H9 (cell line): ENCODE results near the gene PHTF1. TPM values are rescaled to one million over a fixed set of nuclear protein-coding genes. Genes with fewer than 3 reads are reported as not detected.

Source experiments
- DNase-seq: peaks from one replicate; pipeline ENCODE4 v3.0.0-alpha.2; 2017
- H2AFZ ChIP-seq: one replicate; pipeline ENCODE4 v1.6.1; 2013; ENCODE audit warnings: mild to moderate bottlenecking, low read length, control low read depth, moderate library complexity
- H2AK5ac ChIP-seq: 2 replicates; pipeline ENCODE4 v1.6.1; 2013; ENCODE audit warnings: low read length, control low read depth, mixed read lengths; ENCODE audit not compliant: insufficient read length
- H2BK120ac ChIP-seq: one replicate; pipeline ENCODE4 v1.6.1; 2013; ENCODE audit warnings: low read depth, mild to moderate bottlenecking, low read length, control low read depth, inconsistent platforms; ENCODE audit not compliant: poor library complexity, severe bottlenecking
- H2BK12ac ChIP-seq: 2 replicates; pipeline ENCODE4 v1.6.1; 2013; ENCODE audit warnings: low read length, control low read depth, mixed read lengths, low read depth; ENCODE audit not compliant: insufficient read length
- H2BK15ac ChIP-seq: 2 replicates; pipeline ENCODE4 v1.6.1; 2013; ENCODE audit warnings: low read depth, low read length, control low read depth
- H2BK20ac ChIP-seq: one replicate; pipeline ENCODE4 v1.6.1; 2013; ENCODE audit warnings: low read depth, mild to moderate bottlenecking, low read length, control low read depth, inconsistent platforms; ENCODE audit not compliant: poor library complexity, severe bottlenecking
- H2BK5ac ChIP-seq: 2 replicates; pipeline ENCODE4 v1.6.1; 2013; ENCODE audit warnings: low read length, control low read depth, mixed read lengths; ENCODE audit not compliant: insufficient read length
- H3K14ac ChIP-seq: 2 replicates; pipeline ENCODE4 v1.6.1; 2013; ENCODE audit warnings: low read length, control low read depth; ENCODE audit not compliant: insufficient read depth
- H3K18ac ChIP-seq: 2 replicates; pipeline ENCODE4 v1.6.1; 2013; ENCODE audit warnings: low read depth, mild to moderate bottlenecking, mixed read lengths, low read length, control low read depth; ENCODE audit not compliant: insufficient read length
- H3K23ac ChIP-seq: 2 replicates; pipeline ENCODE4 v1.6.1; 2013; ENCODE audit warnings: low read length, control low read depth, mixed read lengths, low read depth; ENCODE audit not compliant: insufficient read length
- H3K23me2 ChIP-seq: 2 replicates; pipeline ENCODE4 v1.6.1; 2013; ENCODE audit warnings: low read depth, mild to moderate bottlenecking, mixed read lengths, low read length, control low read depth; ENCODE audit not compliant: insufficient read length, poor library complexity, severe bottlenecking
- H3K27ac ChIP-seq: 2 replicates; pipeline ENCODE4 v1.5.1; 2013; ENCODE audit warnings: low read length, control low read depth, mixed read lengths, low read depth; ENCODE audit not compliant: insufficient read length
- H3K27me3 ChIP-seq: 2 replicates; pipeline ENCODE4 v1.6.1; 2013; ENCODE audit warnings: low read length, control low read depth, inconsistent platforms; ENCODE audit not compliant: insufficient read depth
- H3K4ac ChIP-seq: 2 replicates; pipeline ENCODE4 v1.6.1; 2013; ENCODE audit warnings: low read depth, mild to moderate bottlenecking, control low read depth, inconsistent platforms, low read length, moderate library complexity
- H3K4me1 ChIP-seq: 2 replicates; pipeline ENCODE4 v1.6.1; 2013; ENCODE audit warnings: low read length, control low read depth, inconsistent platforms; ENCODE audit not compliant: insufficient read depth
- H3K4me2 ChIP-seq: 2 replicates; pipeline ENCODE4 v1.6.1; 2013; ENCODE audit warnings: low read length, control low read depth, mixed read lengths; ENCODE audit not compliant: insufficient read length, insufficient read depth
- H3K56ac ChIP-seq: 2 replicates; pipeline ENCODE4 v1.6.1; 2013; ENCODE audit warnings: low read depth, mild to moderate bottlenecking, mixed read lengths, low read length, control low read depth; ENCODE audit not compliant: insufficient read length
- H3K79me1 ChIP-seq: 2 replicates; pipeline ENCODE4 v1.6.1; 2013; ENCODE audit warnings: low read depth, mild to moderate bottlenecking, moderate library complexity, low read length, control low read depth, inconsistent platforms; ENCODE audit not compliant: insufficient read depth, poor library complexity, severe bottlenecking
- H3K79me2 ChIP-seq: 2 replicates; pipeline ENCODE4 v1.6.1; 2013; ENCODE audit warnings: low read length, control low read depth, inconsistent platforms; ENCODE audit not compliant: insufficient read depth
- H3K9ac ChIP-seq: 2 replicates; pipeline ENCODE4 v1.6.1; 2013; ENCODE audit warnings: low read length, control low read depth, mixed read lengths; ENCODE audit not compliant: insufficient read length; ENCODE audit errors: extremely low read depth
- H3K9me3 ChIP-seq: one replicate; pipeline ENCODE4 v1.6.1; 2013; ENCODE audit warnings: low read depth, low read length, inconsistent platforms; ENCODE audit not compliant: control insufficient read depth
- H3T11ph ChIP-seq: one replicate; pipeline ENCODE4 v1.6.1; 2013; ENCODE audit warnings: mild to moderate bottlenecking, low read length, control low read depth, inconsistent platforms
- H4K20me1 ChIP-seq: one replicate; pipeline ENCODE4 v1.6.1; 2013; ENCODE audit not compliant: control insufficient read depth, insufficient read length, insufficient read depth
- H4K5ac ChIP-seq: 2 replicates; pipeline ENCODE4 v1.6.1; 2013; ENCODE audit warnings: low read depth, mild to moderate bottlenecking, mixed read lengths, low read length, control low read depth; ENCODE audit not compliant: insufficient read length
- H4K8ac ChIP-seq: replicated peaks from 2 replicates; pipeline ENCODE4 v1.6.1; 2013; ENCODE audit warnings: low read length, control low read depth, mixed read lengths, low read depth; ENCODE audit not compliant: insufficient read length
- H4K91ac ChIP-seq: 2 replicates; pipeline ENCODE4 v1.6.1; 2013; ENCODE audit warnings: low read depth, mild to moderate bottlenecking, moderate library complexity, mixed read lengths, low read length, control low read depth; ENCODE audit not compliant: insufficient read length
- H3K27ac Mint-ChIP-seq, 3 experiments: 2 replicates in 2 of 3; 3 replicates in 1 of 3; pipeline ENCODE4 v1.8.0; 2020 to 2021; ENCODE audit warnings: mixed read lengths in 3 of 3, mild to moderate bottlenecking in 1 of 3, moderate library complexity in 1 of 3
- H3K27me3 Mint-ChIP-seq: 2 replicates; pipeline ENCODE4 v1.8.0; 2021; ENCODE audit warnings: low read depth, mild to moderate bottlenecking, moderate library complexity, mixed read lengths
- H3K36me3 Mint-ChIP-seq, 3 experiments: 2 replicates in 2 of 3; 3 replicates in 1 of 3; pipeline ENCODE4 v1.8.0; 2020 to 2021; ENCODE audit warnings: low read depth in 3 of 3, mixed read lengths in 3 of 3; ENCODE audit not compliant: insufficient read depth in 1 of 3
- H3K4me1 Mint-ChIP-seq, 2 experiments: 2 replicates each; pipeline ENCODE4 v1.8.0; 2020; ENCODE audit warnings: mixed read lengths in 2 of 2
- H3K4me3 Mint-ChIP-seq, 2 experiments: 2 replicates in 1 of 2; 3 replicates in 1 of 2; pipeline ENCODE4 v1.8.0; 2020 to 2021; ENCODE audit warnings: mild to moderate bottlenecking in 2 of 2, mixed read lengths in 2 of 2, moderate library complexity in 1 of 2
- H3K9me3 Mint-ChIP-seq, 2 experiments: 2 replicates in 1 of 2; 3 replicates in 1 of 2; pipeline ENCODE4 v1.8.0; 2020; ENCODE audit warnings: mild to moderate bottlenecking in 2 of 2, mixed read lengths in 2 of 2, moderate library complexity in 1 of 2
- CTCF ChIP-seq: fragments of 200-600 bp; sonication (generic); conservative IDR thresholded peaks from 3 replicates; pipeline ENCODE4 v1.8.0; 2021; ENCODE audit warnings: antibody characterized with exemption, mild to moderate bottlenecking
- WGBS: extraction: QIAGEN DNeasy Blood & Tissue Kit; methylation state at CpG from one replicate; pipeline ENCODE4 v1.1.7; 2013; ENCODE audit warnings: missing lambda C conversion rate, low lambda C conversion rate, mixed read lengths; ENCODE audit not compliant: insufficient read length; ENCODE audit errors: extremely low coverage; 5-methylcytosine and 5-hydroxymethylcytosine counted together
- total RNA-seq: library from RNA; stranded (reverse); gene quantifications from 2 replicates; pipeline ENCODE4 v1.2.1, GENCODE V29; 2021

The PHTF1 gene
- total RNA-seq, 1 experiment from 2014 or later: 28.4 TPM

GRCh38 chr1:113765306-113766230 lies 6.3 kb upstream of the PHTF1 start:
- H2BK12ac ChIP-seq: no peak overlapping the region
- H3K27ac Mint-ChIP-seq: no peak overlapping the region

More at GRCh38 chr1:113765306-113766230, 6.3 kb upstream of the PHTF1 start:
- no peak overlapping the region for H4K8ac ChIP-seq
- no peak overlapping the region for H2BK5ac ChIP-seq
- no peak overlapping the region for H4K5ac ChIP-seq
- H3K9ac ChIP-seq: no peak overlapping the region
- no peak overlapping the region for H3K27ac ChIP-seq
- no peaks in the 10 kb centered on the region for H3K9me3 ChIP-seq
- no peaks in the 10 kb centered on the region for H3K23me2 ChIP-seq
- DNase-seq: no peak
- peaks cover 36 to 50% of the 10 kb centered on the region in 2 experiments for H3K4me1 Mint-ChIP-seq
- H3K56ac ChIP-seq: no peak overlapping the region
- no peak overlapping the region for H2BK120ac ChIP-seq
- TF ChIP-seq CTCF: no peak
- no CpG with 5 or more reads among the region's 2 CpGs for WGBS
- no peaks in the 10 kb centered on the region for H3K27me3 Mint-ChIP-seq
- H2BK20ac ChIP-seq: no peak overlapping the region
- peaks cover 15 to 34% (median 16%) of the 10 kb centered on the region in 3 experiments; a peak in 6 of 7 replicates for H3K36me3 Mint-ChIP-seq
- no peaks in the 10 kb centered on the region for H3K79me2 ChIP-seq
- peaks cover 5% of the 10 kb centered on the region for H3K4me1 ChIP-seq
- H3K79me1 ChIP-seq: no peaks in the 10 kb centered on the region
- no peak overlapping the region for H2AFZ ChIP-seq
- H3K18ac ChIP-seq: no peak overlapping the region
- no peaks in the 10 kb centered on the region for H3K27me3 ChIP-seq
- no peaks in the 10 kb centered on the region for H3K9me3 Mint-ChIP-seq
- H2AK5ac ChIP-seq: no peak overlapping the region
- no peak overlapping the region for H3T11ph ChIP-seq
- no peak overlapping the region for H3K14ac ChIP-seq
- H4K91ac ChIP-seq: no peak overlapping the region
- H3K4ac ChIP-seq: no peak overlapping the region
- H3K23ac ChIP-seq: no peak overlapping the region
- H3K4me3 Mint-ChIP-seq: no peak overlapping the region
- H4K20me1 ChIP-seq: no peaks in the 10 kb centered on the region
- no peak overlapping the region for H2BK15ac ChIP-seq
- H3K4me2 ChIP-seq: no peak overlapping the region
